Right lobe of liver (tissue), 6 donors: ENCODE data around the gene SHQ1. TPM values are rescaled to one million over a fixed set of nuclear protein-coding genes. Genes with fewer than 3 reads are reported as not detected.

Experiments
- ATAC-seq, 4 donors: fragments of 200-7000 bp; cut with Tn5 transposase; one replicate each; pipeline ENCODE4 v1.9.1; 2020; ENCODE audit warnings: mild to moderate bottlenecking in 4 of 4, moderate library complexity in 4 of 4
- DNase-seq, 3 donors: peaks; one replicate each; pipeline ENCODE4 v3.0.0-alpha.2; 2020
- H3K27ac ChIP-seq, 3 donors: fragments of 200-600 bp; one replicate each; pipeline ENCODE4 v1.8.0; 2022
- H3K27me3 ChIP-seq, 2 donors: fragments of 200-600 bp; one replicate each; pipeline ENCODE4 v1.8.0; 2022
- H3K36me3 ChIP-seq, 4 donors: fragments of 200-600 bp; sonication (generic) in 1 of 4; one replicate each; pipeline versions ENCODE4 v1.5.1 to v1.8.0; 2017 to 2022; ENCODE audit warnings: control low read depth in 1 of 4
- H3K4me1 ChIP-seq, 4 donors: fragments of 200-600 bp; sonication (generic) in 1 of 4; one replicate each; pipeline versions ENCODE4 v1.5.1 to v1.8.0; 2017 to 2022; ENCODE audit warnings: control low read depth in 1 of 4
- H3K4me3 ChIP-seq, 3 donors: fragments of 200-600 bp; one replicate each; pipeline ENCODE4 v1.8.0; 2022
- H3K9me3 ChIP-seq, 4 donors: fragments of 200-600 bp; sonication (generic) in 1 of 4; one replicate each; pipeline versions ENCODE4 v1.5.1 to v1.8.0; 2017 to 2022; ENCODE audit warnings: control low read depth in 1 of 4
- POLR2A ChIP-seq: fragments of 450-650 bp; IDR thresholded peaks from one replicate; pipeline ENCODE4 v1.6.1; 2017; ENCODE audit warnings: antibody characterized with exemption, mild to moderate bottlenecking
- WGBS: methylation state at CpG from one replicate; pipeline ENCODE4 v1.1.6; 2018; ENCODE audit warnings: low coverage, low lambda C conversion rate; ENCODE audit not compliant: insufficient coverage; ENCODE audit errors: missing lambda C conversion rate; 5-methylcytosine and 5-hydroxymethylcytosine counted together
- intact Hi-C, 2 donors: fragments of 100-400 bp; cut with DNase I; formaldehyde crosslinking; loops; one replicate each; pipeline versions ENCODE4 v1.11.2 to v1.14.1; 2022
- total RNA-seq, 6 experiments: library from RNA; depleted of rRNA in 2 of 6; stranded (reverse); fragments of >200 nt in 2 of 6; fragmentation: NEBNext Ultra II Directional in 3 of 6; extraction: Animal tissue kit (Norgen Biotek cat#: 25700) in 3 of 6; gene quantifications; one replicate each; pipeline versions ENCODE4 v1.1.0 to v1.2.4, GENCODE V29; 2016 to 2023
- TF ChIP-seq, protein P1 (sequence below), 4 donors: fragments of 200-600 bp in 3 of 4; fragments of 450-650 bp in 1 of 4; IDR thresholded peaks; one replicate each; pipeline versions ENCODE4 v1.5.1 to v1.8.0; 2016 to 2022; ENCODE audit warnings: antibody characterized with exemption in 4 of 4, mild to moderate bottlenecking in 2 of 4
- donor health status: DM: no; HTN: yes; CAD: no.
- donor health status: DM: no; HTN: no; CAD: no.
- donor health status: DM: no; HTN: no; CAD: no.
- donor health status: DM: no; HTN: yes; CAD: no.
- donor health status: DM: no; HTN: yes; CAD: no.

SHQ1 gene
- total RNA-seq, 6 experiments from 2014 or later, result 5.1 to 9.9 (median 7.9) TPM

DNA sequence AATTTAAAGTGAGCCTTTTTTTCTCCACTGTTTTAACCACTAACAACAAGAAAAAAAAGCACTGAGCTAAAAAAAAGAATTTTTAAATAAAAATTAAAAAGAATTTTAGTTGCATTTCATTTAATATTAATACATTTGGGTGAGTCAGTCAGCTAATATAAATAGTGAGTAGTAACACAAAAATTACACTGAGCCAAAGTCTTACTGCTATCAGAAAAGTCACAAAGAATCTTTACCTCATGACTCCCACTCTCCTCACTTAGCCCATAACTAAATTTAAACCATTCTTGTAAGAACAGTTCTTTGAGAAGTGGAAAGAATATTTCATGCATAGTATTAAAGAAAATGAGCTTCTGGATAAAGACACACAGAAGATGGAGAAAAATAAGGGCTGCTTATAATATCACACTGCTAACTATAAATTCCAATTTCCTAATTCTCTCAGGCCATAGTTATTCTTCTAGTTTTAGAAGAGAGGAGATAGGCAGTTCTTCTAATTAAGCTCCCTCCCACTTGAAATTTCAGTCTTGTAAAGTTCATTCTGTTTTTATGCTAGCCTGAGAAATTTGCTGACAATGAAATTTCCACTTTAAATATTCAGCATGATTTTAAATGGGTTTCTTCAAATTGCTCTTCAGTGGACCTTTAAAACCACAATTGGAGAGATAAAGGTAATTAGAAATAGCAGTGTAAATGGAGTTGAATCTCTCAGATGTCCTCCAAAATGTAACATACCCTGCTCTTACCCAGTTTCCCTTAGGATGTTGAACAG, 17.6 kb downstream of the SHQ1 start:
- no peaks in the 10 kb centered on the region for H3K4me1 ChIP-seq
- ATAC-seq, result no peak
- peaks cover 0 to 5% (median 0%) of the 10 kb centered on the region in 4 donors for H3K36me3 ChIP-seq
- no peak overlapping the region for H3K4me3 ChIP-seq
- no peaks in the 10 kb centered on the region for H3K9me3 ChIP-seq
- H3K27me3 ChIP-seq, result no peaks in the 10 kb centered on the region
- TF ChIP-seq POLR2A, result no peak
- TF ChIP-seq, protein P1, sequence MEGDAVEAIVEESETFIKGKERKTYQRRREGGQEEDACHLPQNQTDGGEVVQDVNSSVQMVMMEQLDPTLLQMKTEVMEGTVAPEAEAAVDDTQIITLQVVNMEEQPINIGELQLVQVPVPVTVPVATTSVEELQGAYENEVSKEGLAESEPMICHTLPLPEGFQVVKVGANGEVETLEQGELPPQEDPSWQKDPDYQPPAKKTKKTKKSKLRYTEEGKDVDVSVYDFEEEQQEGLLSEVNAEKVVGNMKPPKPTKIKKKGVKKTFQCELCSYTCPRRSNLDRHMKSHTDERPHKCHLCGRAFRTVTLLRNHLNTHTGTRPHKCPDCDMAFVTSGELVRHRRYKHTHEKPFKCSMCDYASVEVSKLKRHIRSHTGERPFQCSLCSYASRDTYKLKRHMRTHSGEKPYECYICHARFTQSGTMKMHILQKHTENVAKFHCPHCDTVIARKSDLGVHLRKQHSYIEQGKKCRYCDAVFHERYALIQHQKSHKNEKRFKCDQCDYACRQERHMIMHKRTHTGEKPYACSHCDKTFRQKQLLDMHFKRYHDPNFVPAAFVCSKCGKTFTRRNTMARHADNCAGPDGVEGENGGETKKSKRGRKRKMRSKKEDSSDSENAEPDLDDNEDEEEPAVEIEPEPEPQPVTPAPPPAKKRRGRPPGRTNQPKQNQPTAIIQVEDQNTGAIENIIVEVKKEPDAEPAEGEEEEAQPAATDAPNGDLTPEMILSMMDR (IDR thresholded peaks at IDR 0.05), result no peak
- H3K27ac ChIP-seq, result no peak overlapping the region
- intact Hi-C loops, result no loop called here
- no peak for DNase-seq

DNA sequence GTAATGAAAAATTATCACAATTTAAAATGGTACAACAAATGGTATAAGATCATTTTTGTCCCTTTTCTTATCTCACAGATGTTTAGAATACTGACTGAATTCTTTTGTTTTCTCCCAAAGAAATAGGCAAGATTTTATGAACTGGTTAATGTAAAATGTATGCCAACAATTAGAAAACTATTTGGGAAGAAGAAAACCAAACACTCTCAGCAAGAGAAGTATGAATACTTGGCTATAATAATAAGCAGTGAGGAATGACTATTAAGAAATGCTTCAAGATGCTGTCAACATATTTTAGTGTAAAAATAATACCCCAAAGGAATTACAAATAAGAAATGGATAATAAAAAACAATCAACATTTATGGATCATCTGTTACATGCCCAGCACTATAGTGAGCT, 18.5 kb downstream of the SHQ1 start:
- Histone ChIP-seq H3K4me1 (no peaks in the 10 kb centered on the region), H3K9me3 (no peaks in the 10 kb centered on the region), H3K4me3 (no peak overlapping the region), H3K27ac (no peak overlapping the region), H3K27me3 (no peaks in the 10 kb centered on the region), H3K36me3 (peaks cover 0 to 5% (median 0%) of the 10 kb centered on the region in 4 donors)
- intact Hi-C loops, result loop anchor here in 1 of 2 donors (10.0 kb wide), 1 partner anchor 955 kb away; no protein-coding TSS in a partner anchor
- TF ChIP-seq POLR2A, result no peak
- TF ChIP-seq, protein P1 (IDR thresholded peaks at IDR 0.05), result no peak
- DNase-seq, result no peak
- no peak for ATAC-seq

DNA sequence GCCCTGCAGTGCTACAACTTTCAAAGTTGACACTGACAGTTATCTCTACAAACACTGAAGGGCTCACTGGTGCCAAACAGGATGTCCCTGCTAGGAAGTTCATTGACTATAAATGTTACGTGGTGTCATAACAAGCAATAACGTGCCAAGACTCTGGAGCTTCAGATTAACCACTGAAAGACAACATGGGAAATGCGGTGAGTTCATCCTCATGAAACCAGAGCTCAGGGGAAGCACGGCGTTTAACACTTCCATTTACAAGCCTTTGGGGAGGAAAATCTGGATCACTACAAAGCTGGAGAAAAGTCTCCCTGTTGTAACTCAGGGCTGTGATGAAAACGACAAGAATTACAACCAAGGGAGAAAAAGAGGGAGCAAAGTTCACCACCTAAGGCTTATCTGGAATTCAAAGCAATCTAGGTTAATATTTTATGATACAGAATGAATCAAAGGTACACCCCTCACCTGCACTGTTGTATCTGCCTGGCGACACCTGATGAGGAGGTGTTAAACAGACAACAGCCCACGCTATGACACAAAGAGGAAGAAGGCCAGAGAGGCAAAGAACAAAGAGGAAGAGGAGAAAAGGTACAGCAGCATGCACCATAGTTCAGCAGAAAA, 27.0 kb downstream of the SHQ1 start:
- H3K9me3 ChIP-seq, result no peaks in the 10 kb centered on the region
- H3K4me1 ChIP-seq, result peaks cover 0 to 29% (median 11%) of the 10 kb centered on the region in 4 donors
- H3K36me3 ChIP-seq, result peaks cover 0 to 11% (median 0%) of the 10 kb centered on the region in 4 donors
- no peaks in the 10 kb centered on the region for H3K27me3 ChIP-seq
- peak in 2 of 3 donors; percentile 25 to 74 for DNase-seq
- peak; percentile 81 to 92 (median 88) for ATAC-seq
- WGBS, result 4% methylated on average over 8 of the region's 8 CpGs
- H3K4me3 ChIP-seq, result no peak overlapping the region
- peak overlapping the region; percentile 52 to 69 (median 61) for H3K27ac ChIP-seq
- TF ChIP-seq, protein P1 (IDR thresholded peaks at IDR 0.05), result no peak
- intact Hi-C loops, result loop anchor here in 1 of 2 donors (10.0 kb wide), 1 partner anchor 946 kb away; no protein-coding TSS in a partner anchor

DNA sequence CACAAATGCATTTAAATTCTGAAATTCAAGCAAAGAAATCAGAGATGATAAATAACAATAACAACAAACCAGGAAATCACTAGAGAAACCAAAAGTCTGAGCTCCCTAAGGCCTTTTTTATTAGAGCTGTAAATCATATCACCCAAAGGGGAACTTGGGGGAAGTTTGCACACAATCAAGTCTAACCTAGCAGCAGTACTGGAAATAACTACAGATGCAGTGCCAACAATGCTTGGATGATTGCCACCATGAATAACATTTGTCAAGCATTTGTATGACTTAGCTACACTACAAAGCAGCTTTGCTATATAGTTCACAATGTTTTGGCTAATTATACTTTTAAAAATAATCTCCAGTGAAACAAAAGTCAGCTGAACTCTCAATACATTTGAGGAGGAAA, 27.8 kb downstream of the SHQ1 start:
- ATAC-seq (peak; percentile 53 to 65 (median 58)), DNase-seq (peak in 1 of 3 donors; percentile 63)
- Histone ChIP-seq H3K9me3 (no peaks in the 10 kb centered on the region), H3K27me3 (no peaks in the 10 kb centered on the region), H3K27ac (peak overlapping the region in 2 of 3 donors; percentile 61 to 69), H3K4me3 (no peak overlapping the region), H3K4me1 (peaks cover 0 to 33% (median 11%) of the 10 kb centered on the region in 4 donors), H3K36me3 (peaks cover 0 to 11% (median 0%) of the 10 kb centered on the region in 4 donors)
- TF ChIP-seq POLR2A, result no peak
- TF ChIP-seq, protein P1 (IDR thresholded peaks at IDR 0.05), result no peak
- intact Hi-C loops, result loop anchor here in 1 of 2 donors (10.0 kb wide), 1 partner anchor 946 kb away; no protein-coding TSS in a partner anchor
